ENCODE data around the gene TEX30. TPM values are rescaled to one million over a fixed set of nuclear protein-coding genes. Genes with fewer than 3 reads are reported as not detected.

The TEX30 gene
- total RNA-seq, 1 donor from 2014 or later = 11.2 TPM

- no peak for DNase-seq
- intact Hi-C loops (cut with micrococcal nuclease) = no loop called here
- ATAC-seq = no peak
Measured at GRCh38 chr13:102729560-102730270, 43.9 kb downstream of the TEX30 start.

- ATAC-seq = no peak
- DNase-seq = no peak
- intact Hi-C loops (cut with micrococcal nuclease) = no loop called here
Measured at GRCh38 chr13:102726430-102726829, 47.2 kb downstream of the TEX30 start.

DNA sequence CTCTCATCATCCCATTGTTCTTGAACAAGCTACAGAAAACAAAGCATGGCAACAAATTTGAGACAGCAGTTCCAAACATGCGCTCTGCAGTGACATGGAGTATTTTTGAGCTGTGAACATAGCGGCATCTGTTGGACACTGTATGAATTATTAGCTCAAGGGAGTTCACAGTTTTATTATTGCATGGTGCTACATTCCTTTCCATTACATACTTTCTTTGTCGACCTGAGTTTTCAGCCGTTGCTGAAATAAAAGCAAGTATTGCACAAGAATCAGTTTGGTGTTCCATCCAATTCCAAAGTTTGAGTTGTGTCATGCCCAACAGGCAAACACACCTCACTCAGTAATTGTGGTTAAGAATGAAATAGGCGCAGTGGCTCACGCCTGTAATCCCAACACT, 48.7 kb downstream of the TEX30 start:
- intact Hi-C loops (cut with micrococcal nuclease) = no loop called here
- ATAC-seq = no peak

GRCh38 chr13:102721800-102722231, 51.8 kb downstream of the TEX30 start:
- no peak for DNase-seq
- ATAC-seq = no peak
- intact Hi-C loops (cut with micrococcal nuclease) = no loop called here

More for the DNA sequence above, 48.7 kb downstream of the TEX30 start:
- DNase-seq = no peak

GRCh38 chr13:102718746-102719145, 54.8 kb downstream of the TEX30 start:
- no peak for DNase-seq
- ATAC-seq = no peak
- intact Hi-C loops (cut with micrococcal nuclease) = no loop called here

Other genes with a start within 250 kb of the TEX30 start
- gene TPP2, start 176.8 kb downstream of the TEX30 start, total RNA-seq = 33.0 TPM
- not detected for gene METTL21C, start 78.7 kb downstream of the TEX30 start, total RNA-seq
- 3.5 TPM for gene POGLUT2, start 25.2 kb upstream of the TEX30 start, total RNA-seq
- 39.1 TPM for gene BIVM, start 25.3 kb upstream of the TEX30 start, total RNA-seq
- gene ERCC5, start 72.2 kb upstream of the TEX30 start, total RNA-seq = 26.2 TPM

Data from left ventricle myocardium superior (tissue), 1 donor.